Measurements from ENCODE around the gene FERMT2. TPM values are rescaled to one million over a fixed set of nuclear protein-coding genes. Genes with fewer than 3 reads are reported as not detected.

Gene FERMT2
- total and polyA plus RNA-seq, 11 donors: 31.2 to 158 (median 104) TPM

DNA sequence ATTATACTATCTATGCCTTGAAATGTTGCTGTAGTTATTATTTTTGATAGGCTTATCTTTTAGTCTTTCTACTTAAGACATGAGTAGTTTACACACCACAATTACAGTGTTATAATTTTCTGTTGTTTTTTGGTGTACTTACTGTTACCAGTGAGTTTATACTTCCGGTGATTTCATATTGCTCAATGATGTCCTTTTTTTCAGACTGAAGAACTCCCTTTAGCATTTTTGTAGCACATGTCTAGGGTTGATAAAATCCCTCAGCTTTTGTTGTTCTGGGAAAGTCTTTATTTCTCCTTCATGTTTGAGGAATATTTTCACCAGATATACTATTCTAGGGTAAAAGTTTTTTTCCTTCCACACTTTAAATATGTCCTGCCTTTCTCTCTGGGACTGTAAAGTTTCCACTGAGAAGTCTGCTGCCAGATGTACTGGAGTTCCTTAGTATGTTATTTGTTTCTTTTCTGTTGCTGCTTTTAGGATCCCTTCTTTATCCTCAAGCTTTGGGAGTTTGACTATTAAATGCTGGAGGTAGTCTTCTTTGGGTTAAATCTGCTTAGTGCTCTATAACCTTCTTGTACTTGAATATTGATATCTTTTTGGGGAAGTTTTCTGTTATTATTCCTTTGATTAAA is 41.5 kb upstream of the FERMT2 start:
- TF ChIP-seq POLR2A (IDR thresholded peaks at IDR 0.05): no peak
- TF ChIP-seq CTCF (IDR thresholded peaks at IDR 0.05): no peak
- DNase-seq: no peak
- Histone ChIP-seq H3K27ac (no peak overlapping the region), H3K4me3 (no peak overlapping the region), H3K27me3 (no peaks in the 10 kb centered on the region), H3K9me3 (no peaks in the 10 kb centered on the region), H3K36me3 (no peaks in the 10 kb centered on the region), H3K4me1 (no peaks in the 10 kb centered on the region)
- intact Hi-C loops (cut with DNase I): no loop called here
- WGBS, 4 donors: 70 to 77% (median 75%) methylated on average over 1 of the region's 1 CpG
- ATAC-seq: no peak

- H3K9me3 ChIP-seq: no peaks in the 10 kb centered on the region
- no peaks in the 10 kb centered on the region for H3K36me3 ChIP-seq
- DNase-seq (no peak), ATAC-seq (no peak)
- intact Hi-C loops (cut with DNase I): no loop called here
- H3K4me1 ChIP-seq: no peaks in the 10 kb centered on the region
- H3K4me3 ChIP-seq: no peak overlapping the region
- TF ChIP-seq CTCF (IDR thresholded peaks at IDR 0.05) (no peak), POLR2A (IDR thresholded peaks at IDR 0.05) (no peak)
- H3K27ac ChIP-seq: no peak overlapping the region
- no peaks in the 10 kb centered on the region for H3K27me3 ChIP-seq
Observed at GRCh38 chr14:52988139-52988538, 37.3 kb upstream of the FERMT2 start.

GRCh38 chr14:52987514-52987913 is 36.7 kb upstream of the FERMT2 start:
- Histone ChIP-seq H3K9me3 (no peaks in the 10 kb centered on the region), H3K4me1 (no peaks in the 10 kb centered on the region), H3K4me3 (no peak overlapping the region), H3K27me3 (no peaks in the 10 kb centered on the region), H3K36me3 (no peaks in the 10 kb centered on the region), H3K27ac (no peak overlapping the region)
- no peak for DNase-seq
- no peak for ATAC-seq
- intact Hi-C loops (cut with DNase I): no loop called here
- WGBS, 4 donors: 63 to 87% (median 74%) methylated on average over 3 of the region's 3 CpGs
- TF ChIP-seq POLR2A (IDR thresholded peaks at IDR 0.05) (no peak), CTCF (IDR thresholded peaks at IDR 0.05) (no peak)

- H3K27me3 ChIP-seq: no peaks in the 10 kb centered on the region
- ATAC-seq (no peak), DNase-seq (no peak)
- no peak overlapping the region for H3K27ac ChIP-seq
- no peak for TF ChIP-seq CTCF (IDR thresholded peaks at IDR 0.05)
- no peak for TF ChIP-seq POLR2A (IDR thresholded peaks at IDR 0.05)
- no peaks in the 10 kb centered on the region for H3K9me3 ChIP-seq
- WGBS, 4 donors: 32 to 94% (median 66%) methylated on average over 2 of the region's 2 CpGs
- H3K36me3 ChIP-seq: no peaks in the 10 kb centered on the region
- intact Hi-C loops (cut with DNase I): no loop called here
- H3K4me3 ChIP-seq: no peak overlapping the region
- no peaks in the 10 kb centered on the region for H3K4me1 ChIP-seq
Observed at GRCh38 chr14:52987042-52987441, 36.2 kb upstream of the FERMT2 start.
